H9 (cell line): Measurements from ENCODE around the gene PRAMEF20. TPM values are rescaled to one million over a fixed set of nuclear protein-coding genes. Genes with fewer than 3 reads are reported as not detected.
"Not testable (repeated sequence)": the region's sequence is repeated elsewhere in the genome, so short reads cannot be mapped to it uniquely, and the experiment has no call there.

Experiments used
- DNase-seq: peaks from one replicate; pipeline ENCODE4 v3.0.0-alpha.2; 2017
- H2AFZ ChIP-seq: one replicate; pipeline ENCODE4 v1.6.1; 2013; ENCODE audit warnings: mild to moderate bottlenecking, low read length, control low read depth, moderate library complexity
- H2AK5ac ChIP-seq: 2 replicates; pipeline ENCODE4 v1.6.1; 2013; ENCODE audit warnings: low read length, control low read depth, mixed read lengths; ENCODE audit not compliant: insufficient read length
- H2BK120ac ChIP-seq: one replicate; pipeline ENCODE4 v1.6.1; 2013; ENCODE audit warnings: low read depth, mild to moderate bottlenecking, low read length, control low read depth, inconsistent platforms; ENCODE audit not compliant: poor library complexity, severe bottlenecking
- H2BK12ac ChIP-seq: 2 replicates; pipeline ENCODE4 v1.6.1; 2013; ENCODE audit warnings: low read length, control low read depth, mixed read lengths, low read depth; ENCODE audit not compliant: insufficient read length
- H2BK15ac ChIP-seq: 2 replicates; pipeline ENCODE4 v1.6.1; 2013; ENCODE audit warnings: low read depth, low read length, control low read depth
- H2BK20ac ChIP-seq: one replicate; pipeline ENCODE4 v1.6.1; 2013; ENCODE audit warnings: low read depth, mild to moderate bottlenecking, low read length, control low read depth, inconsistent platforms; ENCODE audit not compliant: poor library complexity, severe bottlenecking
- H2BK5ac ChIP-seq: 2 replicates; pipeline ENCODE4 v1.6.1; 2013; ENCODE audit warnings: low read length, control low read depth, mixed read lengths; ENCODE audit not compliant: insufficient read length
- H3K14ac ChIP-seq: 2 replicates; pipeline ENCODE4 v1.6.1; 2013; ENCODE audit warnings: low read length, control low read depth; ENCODE audit not compliant: insufficient read depth
- H3K18ac ChIP-seq: 2 replicates; pipeline ENCODE4 v1.6.1; 2013; ENCODE audit warnings: low read depth, mild to moderate bottlenecking, mixed read lengths, low read length, control low read depth; ENCODE audit not compliant: insufficient read length
- H3K23ac ChIP-seq: 2 replicates; pipeline ENCODE4 v1.6.1; 2013; ENCODE audit warnings: low read length, control low read depth, mixed read lengths, low read depth; ENCODE audit not compliant: insufficient read length
- H3K23me2 ChIP-seq: 2 replicates; pipeline ENCODE4 v1.6.1; 2013; ENCODE audit warnings: low read depth, mild to moderate bottlenecking, mixed read lengths, low read length, control low read depth; ENCODE audit not compliant: insufficient read length, poor library complexity, severe bottlenecking
- H3K27ac ChIP-seq: 2 replicates; pipeline ENCODE4 v1.5.1; 2013; ENCODE audit warnings: low read length, control low read depth, mixed read lengths, low read depth; ENCODE audit not compliant: insufficient read length
- H3K27me3 ChIP-seq: 2 replicates; pipeline ENCODE4 v1.6.1; 2013; ENCODE audit warnings: low read length, control low read depth, inconsistent platforms; ENCODE audit not compliant: insufficient read depth
- H3K4ac ChIP-seq: 2 replicates; pipeline ENCODE4 v1.6.1; 2013; ENCODE audit warnings: low read depth, mild to moderate bottlenecking, control low read depth, inconsistent platforms, low read length, moderate library complexity
- H3K4me1 ChIP-seq: 2 replicates; pipeline ENCODE4 v1.6.1; 2013; ENCODE audit warnings: low read length, control low read depth, inconsistent platforms; ENCODE audit not compliant: insufficient read depth
- H3K4me2 ChIP-seq: 2 replicates; pipeline ENCODE4 v1.6.1; 2013; ENCODE audit warnings: low read length, control low read depth, mixed read lengths; ENCODE audit not compliant: insufficient read length, insufficient read depth
- H3K56ac ChIP-seq: 2 replicates; pipeline ENCODE4 v1.6.1; 2013; ENCODE audit warnings: low read depth, mild to moderate bottlenecking, mixed read lengths, low read length, control low read depth; ENCODE audit not compliant: insufficient read length
- H3K79me1 ChIP-seq: 2 replicates; pipeline ENCODE4 v1.6.1; 2013; ENCODE audit warnings: low read depth, mild to moderate bottlenecking, moderate library complexity, low read length, control low read depth, inconsistent platforms; ENCODE audit not compliant: insufficient read depth, poor library complexity, severe bottlenecking
- H3K79me2 ChIP-seq: 2 replicates; pipeline ENCODE4 v1.6.1; 2013; ENCODE audit warnings: low read length, control low read depth, inconsistent platforms; ENCODE audit not compliant: insufficient read depth
- H3K9ac ChIP-seq: 2 replicates; pipeline ENCODE4 v1.6.1; 2013; ENCODE audit warnings: low read length, control low read depth, mixed read lengths; ENCODE audit not compliant: insufficient read length; ENCODE audit errors: extremely low read depth
- H3K9me3 ChIP-seq: one replicate; pipeline ENCODE4 v1.6.1; 2013; ENCODE audit warnings: low read depth, low read length, inconsistent platforms; ENCODE audit not compliant: control insufficient read depth
- H3T11ph ChIP-seq: one replicate; pipeline ENCODE4 v1.6.1; 2013; ENCODE audit warnings: mild to moderate bottlenecking, low read length, control low read depth, inconsistent platforms
- H4K20me1 ChIP-seq: one replicate; pipeline ENCODE4 v1.6.1; 2013; ENCODE audit not compliant: control insufficient read depth, insufficient read length, insufficient read depth
- H4K5ac ChIP-seq: 2 replicates; pipeline ENCODE4 v1.6.1; 2013; ENCODE audit warnings: low read depth, mild to moderate bottlenecking, mixed read lengths, low read length, control low read depth; ENCODE audit not compliant: insufficient read length
- H4K8ac ChIP-seq: replicated peaks from 2 replicates; pipeline ENCODE4 v1.6.1; 2013; ENCODE audit warnings: low read length, control low read depth, mixed read lengths, low read depth; ENCODE audit not compliant: insufficient read length
- H4K91ac ChIP-seq: 2 replicates; pipeline ENCODE4 v1.6.1; 2013; ENCODE audit warnings: low read depth, mild to moderate bottlenecking, moderate library complexity, mixed read lengths, low read length, control low read depth; ENCODE audit not compliant: insufficient read length
- H3K27ac Mint-ChIP-seq, 3 experiments: 2 replicates in 2 of 3; 3 replicates in 1 of 3; pipeline ENCODE4 v1.8.0; 2020 to 2021; ENCODE audit warnings: mixed read lengths in 3 of 3, mild to moderate bottlenecking in 1 of 3, moderate library complexity in 1 of 3
- H3K27me3 Mint-ChIP-seq: 2 replicates; pipeline ENCODE4 v1.8.0; 2021; ENCODE audit warnings: low read depth, mild to moderate bottlenecking, moderate library complexity, mixed read lengths
- H3K36me3 Mint-ChIP-seq, 3 experiments: 2 replicates in 2 of 3; 3 replicates in 1 of 3; pipeline ENCODE4 v1.8.0; 2020 to 2021; ENCODE audit warnings: low read depth in 3 of 3, mixed read lengths in 3 of 3; ENCODE audit not compliant: insufficient read depth in 1 of 3
- H3K4me1 Mint-ChIP-seq, 2 experiments: 2 replicates each; pipeline ENCODE4 v1.8.0; 2020; ENCODE audit warnings: mixed read lengths in 2 of 2
- H3K4me3 Mint-ChIP-seq, 2 experiments: 2 replicates in 1 of 2; 3 replicates in 1 of 2; pipeline ENCODE4 v1.8.0; 2020 to 2021; ENCODE audit warnings: mild to moderate bottlenecking in 2 of 2, mixed read lengths in 2 of 2, moderate library complexity in 1 of 2
- H3K9me3 Mint-ChIP-seq, 2 experiments: 2 replicates in 1 of 2; 3 replicates in 1 of 2; pipeline ENCODE4 v1.8.0; 2020; ENCODE audit warnings: mild to moderate bottlenecking in 2 of 2, mixed read lengths in 2 of 2, moderate library complexity in 1 of 2
- WGBS: extraction: QIAGEN DNeasy Blood & Tissue Kit; methylation state at CpG from one replicate; pipeline ENCODE4 v1.1.7; 2013; ENCODE audit warnings: missing lambda C conversion rate, low lambda C conversion rate, mixed read lengths; ENCODE audit not compliant: insufficient read length; ENCODE audit errors: extremely low coverage; 5-methylcytosine and 5-hydroxymethylcytosine counted together
- total RNA-seq: library from RNA; stranded (reverse); gene quantifications from 2 replicates; pipeline ENCODE4 v1.2.1, GENCODE V29; 2021

The PRAMEF20 gene
- total RNA-seq, 1 experiment from 2014 or later, result not detected

DNA sequence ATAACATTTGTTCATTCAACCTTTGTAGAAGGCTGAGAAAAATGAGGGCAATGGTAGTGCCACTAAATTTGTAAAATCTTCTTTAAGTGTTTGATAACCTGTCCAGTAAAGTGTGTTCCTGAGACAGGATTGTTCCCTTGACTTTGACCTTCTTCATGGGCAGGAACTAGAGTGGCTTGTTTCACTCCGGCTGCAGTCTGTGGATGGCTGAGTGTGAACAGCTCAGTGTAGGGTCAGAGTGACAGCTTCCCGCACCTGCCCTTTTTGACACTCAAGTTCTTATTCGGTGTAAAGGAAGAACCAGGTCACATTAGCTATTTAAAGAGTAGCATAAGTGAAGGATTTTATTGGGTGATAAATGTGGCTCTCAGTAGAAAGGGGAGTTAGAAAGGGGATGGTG lies 29.9 kb upstream of the PRAMEF20 start:
- H3K4me3 Mint-ChIP-seq, H3K27me3 ChIP-seq, H3K27me3 Mint-ChIP-seq, H2AFZ ChIP-seq, H3K4ac ChIP-seq, H3K79me2 ChIP-seq, H4K5ac ChIP-seq, H3K56ac ChIP-seq, H3K27ac ChIP-seq, H4K8ac ChIP-seq, H2BK5ac ChIP-seq, H2BK20ac ChIP-seq, H3T11ph ChIP-seq, H4K20me1 ChIP-seq, H3K4me1 Mint-ChIP-seq, H3K4me1 ChIP-seq, H4K91ac ChIP-seq, H3K9ac ChIP-seq, H3K14ac ChIP-seq, DNase-seq, H3K27ac Mint-ChIP-seq, H3K23ac ChIP-seq, H2BK120ac ChIP-seq, H3K4me2 ChIP-seq, H2BK12ac ChIP-seq, H3K23me2 ChIP-seq, H3K79me1 ChIP-seq, H2AK5ac ChIP-seq, H2BK15ac ChIP-seq, H3K18ac ChIP-seq: not testable (repeated sequence)
- Mint-ChIP-seq H3K36me3 (peaks cover 0 to 13% (median 5%) of the 10 kb centered on the region in 3 experiments; a peak in 5 of 7 replicates), H3K9me3 (peaks cover 65 to 82% of the 10 kb centered on the region in 2 experiments)
- H3K9me3 ChIP-seq, result peaks cover 31% of the 10 kb centered on the region
- WGBS, result no CpG with 5 or more reads among the region's 3 CpGs

DNA sequence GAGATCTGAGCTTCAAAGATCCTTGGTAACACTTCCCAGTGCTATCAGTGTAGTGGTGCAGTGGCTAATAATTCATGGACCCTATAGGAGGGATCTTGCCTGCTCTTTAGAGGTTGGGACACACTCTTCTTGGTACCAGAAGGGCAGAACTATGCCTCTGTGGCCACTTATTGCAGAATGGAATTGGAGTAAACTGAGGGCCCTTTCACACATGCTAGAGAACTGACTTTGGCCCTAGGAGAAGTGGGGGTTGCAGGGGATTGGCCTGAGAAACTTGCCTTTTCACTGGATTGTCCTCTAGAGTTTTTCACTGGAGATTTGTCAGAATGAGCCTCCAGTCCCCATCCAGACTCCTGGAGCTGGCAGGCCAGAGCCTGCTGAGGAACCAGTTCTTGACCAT lies 20.9 kb upstream of the PRAMEF20 start, which contains the start of gene PRAMEF17:
TSS of gene PRAMEF17 (plus strand) at position 301 of the 400 bp plus-strand sequence. CDS start at position 327, 26 bp downstream.
- not testable (repeated sequence) for H3K27ac Mint-ChIP-seq, H4K8ac ChIP-seq, DNase-seq

More for the DNA sequence above, 20.9 kb upstream of the PRAMEF20 start, which contains the start of gene PRAMEF17:
- H2AK5ac ChIP-seq, H4K5ac ChIP-seq, H3K14ac ChIP-seq, H2BK5ac ChIP-seq, H4K91ac ChIP-seq, H4K20me1 ChIP-seq, H2BK20ac ChIP-seq, H3T11ph ChIP-seq, H2BK12ac ChIP-seq, H3K23me2 ChIP-seq, H3K23ac ChIP-seq, H3K18ac ChIP-seq, H3K9ac ChIP-seq, H3K56ac ChIP-seq, H2BK15ac ChIP-seq, H3K79me1 ChIP-seq, H3K4me2 ChIP-seq, H3K4me1 Mint-ChIP-seq, H2BK120ac ChIP-seq, H3K27me3 ChIP-seq, H3K4me3 Mint-ChIP-seq, H3K4me1 ChIP-seq, H2AFZ ChIP-seq, H3K27me3 Mint-ChIP-seq, H3K27ac ChIP-seq, H3K79me2 ChIP-seq, H3K4ac ChIP-seq: not testable (repeated sequence)
- H3K9me3 ChIP-seq, result peaks cover 56% of the 10 kb centered on the region
- peaks cover 3 to 16% (median 11%) of the 10 kb centered on the region in 3 experiments; a peak in 6 of 7 replicates for H3K36me3 Mint-ChIP-seq
- H3K9me3 Mint-ChIP-seq, result peaks cover 81 to 86% of the 10 kb centered on the region in 2 experiments
